GM19395 (cell line): ENCODE results near the gene POU6F2.
A peak's percentile ranks its signal among the peaks of the same experiment; 100 is the strongest.

Experiments used
- ATAC-seq: cut with Tn5 transposase; IDR thresholded peaks from one replicate; pipeline ENCODE4 v1.9.1; 2021; ENCODE audit warnings: mild to moderate bottlenecking, moderate library complexity; ENCODE audit not compliant: unreplicated experiment

Gene POU6F2

DNA sequence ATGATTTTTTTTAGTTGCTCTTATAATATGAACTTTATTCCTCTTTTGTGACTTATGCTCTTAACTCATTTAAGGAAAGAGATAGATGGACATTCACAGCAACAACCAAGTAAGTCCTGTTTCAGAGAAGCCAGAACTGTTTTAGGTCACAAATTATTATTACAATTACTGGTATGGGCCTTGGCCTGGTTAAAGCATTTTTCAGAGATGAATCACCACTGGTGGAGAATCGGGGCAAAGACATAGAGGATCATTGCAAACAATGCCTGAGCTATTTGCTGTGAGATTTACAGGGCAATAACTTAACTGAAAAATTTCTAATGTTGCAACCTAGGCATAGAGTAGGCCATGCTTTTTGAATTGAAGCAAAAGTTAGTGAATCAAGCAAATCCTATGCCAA lies 450.5 kb downstream of the POU6F2 start:
- ATAC-seq = no peak

DNA sequence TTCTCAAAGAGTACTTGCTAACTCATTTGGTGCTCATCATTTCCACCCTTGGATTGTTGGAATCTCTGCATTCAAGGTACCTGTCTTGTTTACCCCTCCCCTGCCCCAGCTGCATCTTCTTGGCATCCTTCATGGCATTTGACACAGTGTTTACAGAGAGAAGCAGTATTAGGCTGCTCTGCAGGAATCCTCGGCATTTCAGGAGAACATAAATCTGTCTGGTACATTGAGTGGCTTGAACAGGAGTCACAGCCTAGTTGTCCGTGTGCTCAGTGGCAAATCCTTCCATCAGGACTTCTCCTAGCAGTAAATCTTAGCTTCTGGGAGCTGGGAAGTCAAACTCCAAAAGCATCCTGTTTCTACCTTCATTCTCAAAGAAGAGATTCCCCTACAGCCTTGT lies 451.7 kb downstream of the POU6F2 start:
- ATAC-seq = no peak

DNA sequence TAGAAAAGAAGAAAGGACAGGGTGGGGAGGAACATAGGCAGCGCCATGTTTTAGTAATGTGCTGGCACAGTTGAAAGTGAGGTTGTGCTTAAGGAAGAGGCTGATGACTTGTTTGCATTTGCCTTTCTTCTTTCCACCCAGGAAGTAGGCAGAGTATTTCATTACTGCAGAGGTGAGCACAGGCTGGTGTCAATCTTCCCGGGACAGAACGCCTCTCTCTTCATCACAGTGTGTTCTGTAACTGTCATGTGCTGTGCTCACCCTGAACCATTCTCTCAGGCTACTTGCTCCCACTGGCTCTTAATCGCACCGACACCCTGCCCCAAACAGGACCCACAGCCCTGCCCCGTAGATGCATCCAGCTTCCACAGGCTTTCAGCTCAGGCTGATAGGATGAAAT lies 452.7 kb downstream of the POU6F2 start:
- ATAC-seq = no peak

DNA sequence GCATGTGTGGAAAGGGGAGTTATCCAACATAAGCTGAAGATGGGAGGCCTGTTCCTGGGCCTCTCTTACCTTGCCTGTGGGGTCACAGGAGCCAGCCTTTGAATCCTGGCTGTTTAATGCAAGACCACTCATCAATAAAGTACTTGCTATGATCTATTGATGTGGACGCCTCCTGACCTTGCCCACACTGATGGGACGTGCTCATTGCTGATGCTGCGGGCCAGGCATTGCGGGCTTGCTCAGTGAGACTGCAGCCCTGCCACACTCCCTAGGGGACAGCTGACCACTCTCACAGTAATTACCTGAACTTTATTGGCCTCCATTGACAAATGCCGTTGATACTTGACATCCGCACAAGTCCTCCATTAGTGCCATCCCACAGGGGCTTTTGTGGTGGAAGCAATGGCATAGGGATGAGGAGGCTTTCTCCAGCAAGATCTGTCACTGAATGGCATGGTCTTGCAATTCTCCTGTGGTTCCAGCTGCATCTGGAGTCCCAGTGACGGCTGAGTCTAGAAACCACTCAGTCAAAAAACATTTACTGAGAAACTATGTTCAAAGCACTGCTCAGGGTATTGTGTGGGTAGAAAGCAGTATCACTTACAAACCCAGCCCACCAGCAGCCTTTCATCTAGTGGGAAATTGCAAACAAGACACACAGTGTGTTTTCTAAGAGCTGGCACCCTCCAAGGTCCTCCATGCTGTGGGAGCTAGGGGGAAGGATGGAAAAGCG lies 453.4 kb downstream of the POU6F2 start:
- no peak for ATAC-seq

DNA sequence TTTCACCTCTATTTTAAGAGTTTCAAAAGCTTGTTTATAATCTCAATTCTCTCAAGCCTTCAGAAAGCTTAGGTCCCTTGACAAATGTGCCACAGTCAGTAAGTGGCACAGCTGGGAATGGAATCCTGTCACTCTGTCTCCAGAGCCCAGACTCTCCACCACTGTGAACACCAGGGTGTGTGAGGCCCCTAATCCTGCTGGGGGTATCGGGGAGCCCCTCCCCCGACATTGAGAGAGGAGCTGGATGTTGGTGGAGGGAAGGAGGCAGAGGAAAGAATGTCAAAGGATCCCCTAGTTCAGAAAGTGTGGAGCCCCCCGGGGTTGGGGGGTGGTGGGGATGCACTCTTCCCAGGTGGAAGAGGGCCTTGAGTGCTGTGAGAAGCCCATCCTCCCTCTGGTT lies 454.7 kb downstream of the POU6F2 start:
- no peak for ATAC-seq

DNA sequence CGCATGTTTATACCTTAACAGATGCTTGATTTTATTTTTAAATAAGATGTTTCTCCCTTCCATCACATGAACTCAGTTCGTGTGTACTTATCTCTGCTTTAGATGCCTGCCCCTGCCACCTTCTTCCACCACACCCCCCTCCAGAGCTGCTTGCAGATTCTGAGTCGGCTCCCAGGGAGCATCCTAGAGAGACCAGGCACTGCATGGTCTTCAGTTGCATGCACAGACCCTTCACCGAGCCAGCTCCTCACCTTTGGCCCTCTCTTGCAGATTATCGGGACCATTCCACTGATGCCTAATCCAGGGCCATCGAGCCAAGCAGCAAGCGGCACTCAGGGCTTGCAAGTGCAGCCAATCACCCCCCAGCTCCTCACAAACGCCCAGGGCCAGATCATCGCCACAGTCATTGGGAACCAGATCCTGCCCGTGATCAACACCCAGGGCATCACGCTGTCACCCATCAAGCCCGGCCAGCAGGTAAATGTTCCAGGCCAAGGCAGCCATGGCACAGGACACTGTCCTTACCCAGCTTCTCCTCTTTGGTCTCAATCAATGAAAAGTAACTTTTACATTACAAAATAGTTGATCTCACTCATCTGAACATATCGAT lies 455.2 kb downstream of the POU6F2 start:
- no peak for ATAC-seq

DNA sequence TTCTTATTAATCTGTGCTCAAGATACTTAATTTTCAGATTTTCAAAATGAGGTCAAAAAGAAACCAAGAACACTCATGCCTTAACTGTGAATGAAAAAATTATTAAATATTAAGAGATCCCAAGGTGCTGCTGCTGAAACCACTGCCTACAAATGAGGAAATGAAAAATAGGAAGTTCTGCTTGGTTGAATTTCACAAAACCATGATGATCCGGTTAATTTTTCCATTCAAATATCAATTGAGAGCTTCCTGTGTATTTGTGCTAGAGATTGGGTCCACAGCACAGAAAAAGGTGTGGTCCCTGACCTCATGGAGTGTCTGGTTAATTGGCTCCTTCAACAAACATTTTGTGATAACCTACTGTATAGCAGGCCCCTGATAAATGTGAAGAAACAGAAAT lies 455.8 kb downstream of the POU6F2 start:
- ATAC-seq = no peak

DNA sequence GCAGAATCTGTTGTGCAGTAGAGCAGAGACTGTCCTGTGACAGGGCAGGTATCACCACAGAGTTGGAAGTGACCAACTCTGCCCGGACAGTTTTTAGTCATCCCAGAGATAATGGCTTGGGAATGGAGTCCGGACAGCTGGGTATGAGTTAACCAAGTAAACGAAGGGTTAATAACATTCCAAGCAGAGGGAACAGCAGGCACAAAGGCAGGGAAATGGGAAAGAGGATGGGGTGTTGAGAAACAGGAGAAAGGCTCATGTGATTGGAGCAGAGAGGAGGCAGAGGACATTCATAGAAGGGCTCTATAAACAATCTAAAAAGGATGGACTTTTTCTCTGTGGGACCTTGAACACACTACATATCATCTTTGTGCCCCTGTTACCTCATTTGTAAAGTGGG lies 456.3 kb downstream of the POU6F2 start:
- ATAC-seq = no peak

DNA sequence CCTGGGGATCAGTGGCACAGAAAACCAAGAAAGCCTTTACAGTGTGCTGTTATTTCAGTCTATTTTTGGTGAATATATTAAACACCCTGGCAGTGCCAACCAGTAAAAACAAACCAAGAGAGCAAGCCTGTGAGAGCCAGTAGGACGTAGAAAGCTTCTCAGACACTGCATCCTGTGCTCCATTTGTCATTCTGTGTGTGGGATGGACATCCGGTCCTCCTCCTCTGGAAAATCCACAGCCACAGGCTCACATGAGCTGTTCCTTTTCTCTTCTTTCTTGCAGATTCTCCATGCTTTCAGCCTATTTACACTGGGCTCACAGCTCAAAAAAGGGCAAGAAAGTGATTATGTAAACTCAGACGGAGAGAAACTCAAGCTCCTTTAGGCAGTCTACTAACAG lies 468.8 kb downstream of the POU6F2 start:
- no peak for ATAC-seq

DNA sequence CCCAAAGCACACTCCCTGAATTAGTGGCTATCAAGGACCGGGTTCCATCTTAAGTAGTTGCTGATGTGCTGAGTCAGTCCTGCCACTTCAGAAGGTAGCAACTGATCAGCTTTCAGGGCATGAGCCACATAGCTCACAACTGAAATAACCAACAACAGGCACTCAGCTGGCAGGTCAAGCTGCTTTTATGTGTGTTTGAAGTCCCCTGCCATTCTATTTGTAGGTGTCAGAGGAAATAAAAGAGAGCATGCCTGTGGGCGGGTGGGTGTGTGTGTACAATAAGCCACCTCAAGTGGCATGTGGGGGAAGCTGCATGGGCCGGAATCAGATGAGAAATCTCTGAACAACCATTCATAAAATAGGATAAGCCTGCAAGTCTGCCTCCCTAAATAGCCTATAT lies 474.2 kb downstream of the POU6F2 start:
- no peak for ATAC-seq

DNA sequence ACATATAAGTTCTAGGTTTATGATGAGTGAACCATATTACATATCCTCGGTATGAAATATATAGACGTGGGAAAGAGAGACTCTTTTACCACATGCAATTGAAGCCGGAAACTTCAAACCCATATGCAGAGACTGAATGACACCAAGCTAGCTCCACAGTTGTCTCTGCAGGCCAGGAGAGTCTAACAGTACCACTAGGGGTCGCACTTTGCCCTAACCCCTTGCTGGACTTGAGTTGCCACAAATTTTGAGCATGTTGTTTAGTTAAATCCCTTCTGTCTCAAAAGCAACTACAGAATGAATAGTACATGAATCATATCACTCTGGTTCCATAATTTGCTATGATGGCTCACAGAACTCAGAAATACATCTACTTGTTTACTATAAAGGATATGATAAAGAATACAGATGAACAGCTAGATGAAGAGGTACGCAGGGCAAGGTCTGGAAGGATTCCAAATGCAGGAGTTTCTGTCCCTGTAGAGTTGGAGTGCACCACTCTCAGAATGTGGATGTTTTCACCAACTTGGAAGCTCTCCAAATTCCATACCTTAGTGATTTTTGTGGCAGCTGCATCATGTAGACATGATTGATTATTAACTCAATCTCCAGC lies 476.1 kb downstream of the POU6F2 start:
- ATAC-seq = peak; percentile 88

DNA sequence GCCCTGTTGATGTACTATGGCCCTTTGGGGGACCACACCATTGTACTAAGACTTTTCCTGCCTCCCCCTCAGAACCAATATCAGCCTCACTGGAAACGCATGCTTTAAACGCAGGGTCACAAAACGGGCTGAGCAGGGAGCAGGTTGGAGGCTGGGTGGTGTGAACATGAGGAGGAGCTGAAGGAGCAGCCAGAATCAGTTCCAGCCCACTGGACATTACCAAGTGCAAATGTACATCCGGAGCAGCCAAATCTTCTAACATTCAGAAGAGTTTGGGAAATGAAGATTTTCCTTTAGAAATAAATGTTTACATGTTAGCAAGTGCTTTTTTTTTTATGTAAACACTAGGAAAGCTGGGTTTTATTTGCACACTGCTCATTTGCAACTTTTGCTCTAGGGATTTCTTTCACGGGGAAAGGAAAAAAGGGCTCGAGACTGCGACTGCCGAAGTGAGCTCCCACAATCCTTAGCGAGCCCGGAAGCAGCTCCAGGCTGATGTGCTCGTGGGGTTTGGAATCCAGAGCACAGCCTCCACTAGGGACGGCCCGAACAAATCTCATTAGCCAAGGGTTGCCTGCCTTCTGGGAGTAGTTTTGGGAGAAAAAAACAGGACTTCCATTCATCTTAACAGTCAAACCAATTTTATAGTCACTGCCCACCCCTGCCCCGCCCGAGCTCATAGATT lies 480.5 kb downstream of the POU6F2 start:
- ATAC-seq = no peak

DNA sequence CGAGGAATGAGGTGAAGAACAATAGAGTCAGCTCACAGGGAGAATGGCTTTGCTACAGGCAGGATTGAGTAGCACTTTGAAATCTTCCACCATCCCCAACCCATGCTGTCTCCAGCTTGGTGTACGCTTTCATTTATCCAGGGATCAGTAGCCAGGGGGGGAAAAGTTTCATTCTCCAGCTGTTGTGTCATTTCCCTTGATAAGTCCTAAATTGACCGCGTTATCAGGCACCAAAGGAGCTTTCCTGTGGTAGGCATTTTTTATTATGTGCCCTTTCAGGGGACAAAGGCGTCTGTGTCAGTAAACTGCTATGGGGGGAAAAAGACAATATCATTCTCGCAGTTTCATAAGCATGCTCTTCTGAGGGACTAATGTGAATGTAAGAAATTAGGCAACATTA lies 481.9 kb downstream of the POU6F2 start:
- no peak for ATAC-seq

DNA sequence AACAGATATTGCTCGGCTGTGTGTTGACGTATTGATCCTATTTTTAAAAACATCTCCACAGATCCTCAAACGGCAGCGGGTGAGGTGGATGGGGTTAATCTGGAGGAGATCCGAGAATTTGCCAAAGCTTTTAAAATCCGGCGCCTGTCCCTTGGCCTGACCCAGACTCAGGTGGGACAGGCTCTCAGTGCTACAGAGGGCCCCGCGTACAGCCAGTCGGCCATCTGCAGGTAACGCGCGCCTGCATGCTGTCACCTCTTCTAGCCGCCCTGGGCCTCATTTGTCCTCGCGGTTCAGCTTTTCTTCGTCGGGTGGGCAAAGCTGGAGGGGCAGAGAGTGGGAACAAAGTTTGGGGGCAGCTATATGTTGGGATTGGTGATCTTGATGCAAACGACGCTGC lies 482.8 kb downstream of the POU6F2 start:
- ATAC-seq = no peak

DNA sequence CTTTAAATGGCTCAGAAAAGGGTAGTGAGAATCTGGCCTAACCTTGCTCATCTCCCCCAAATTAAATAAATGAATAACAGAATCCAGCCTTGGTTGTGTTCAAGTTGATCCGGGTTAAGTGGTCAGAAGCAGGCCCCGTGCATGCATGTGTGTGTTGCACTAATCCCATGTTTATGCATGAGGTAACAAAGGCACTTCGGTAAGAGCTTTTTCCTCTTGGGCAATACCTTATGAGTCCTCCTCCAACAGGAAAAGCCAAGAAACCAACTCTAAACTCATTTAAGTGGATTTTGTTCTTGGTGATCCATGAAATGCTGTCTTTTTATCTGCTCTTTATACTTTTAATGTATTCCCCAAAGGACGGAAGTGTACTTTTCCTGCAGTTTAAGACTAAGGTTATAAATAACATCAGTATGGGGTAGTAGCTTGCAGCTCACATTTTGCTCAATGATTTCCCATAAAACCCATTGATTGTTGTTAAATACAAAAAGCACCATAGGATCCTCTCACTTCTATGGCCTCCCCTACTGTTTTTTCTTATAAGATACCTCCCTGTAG lies 483.6 kb downstream of the POU6F2 start:
- no peak for ATAC-seq

DNA sequence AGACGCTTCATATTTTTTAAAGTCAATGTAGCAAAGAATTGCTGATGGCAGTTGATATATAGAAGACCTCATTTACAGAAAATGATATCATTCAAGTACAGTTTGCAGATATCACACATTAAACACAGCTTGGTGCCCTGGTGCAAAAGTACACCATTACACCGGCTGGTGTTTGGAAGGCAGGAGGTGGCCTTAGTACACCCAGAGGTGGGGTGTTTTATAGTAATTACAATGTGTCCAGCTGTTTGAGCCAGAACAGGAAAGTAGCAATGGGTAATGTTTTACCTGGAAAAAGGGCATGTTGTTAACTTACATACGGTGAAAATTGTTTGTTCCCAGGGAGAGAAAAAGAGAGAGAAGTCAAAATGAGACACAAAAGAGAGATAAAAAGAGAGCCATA lies 485.5 kb downstream of the POU6F2 start:
- ATAC-seq = no peak

DNA sequence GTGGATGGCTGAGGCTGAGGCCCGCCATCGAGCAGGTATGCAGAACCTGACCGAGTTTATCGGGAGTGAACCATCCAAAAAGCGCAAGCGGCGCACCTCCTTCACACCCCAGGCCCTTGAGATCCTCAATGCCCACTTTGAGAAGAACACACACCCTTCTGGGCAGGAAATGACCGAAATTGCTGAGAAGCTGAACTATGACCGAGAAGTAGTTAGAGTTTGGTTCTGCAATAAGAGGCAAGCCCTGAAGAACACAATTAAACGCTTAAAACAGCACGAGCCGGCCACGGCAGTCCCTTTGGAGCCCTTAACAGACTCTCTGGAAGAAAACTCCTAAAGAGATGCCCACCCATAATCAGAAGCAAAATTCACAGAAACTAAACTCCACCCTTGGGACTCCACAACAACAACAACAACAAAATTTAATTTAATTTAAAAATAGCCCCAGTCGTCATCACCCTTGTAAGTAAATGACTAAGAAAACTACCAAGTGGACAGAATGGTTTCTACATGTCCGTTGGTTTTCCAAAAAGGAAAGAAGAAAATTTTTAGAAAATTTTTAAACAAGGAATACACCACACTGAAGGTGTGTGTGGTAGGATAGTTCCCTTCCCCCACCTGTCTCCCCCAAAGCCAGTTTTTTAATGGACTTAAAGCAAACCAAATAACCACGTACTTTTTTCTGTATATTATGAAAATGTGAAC lies 486.8 kb downstream of the POU6F2 start:
- peak; percentile 28 for ATAC-seq

DNA sequence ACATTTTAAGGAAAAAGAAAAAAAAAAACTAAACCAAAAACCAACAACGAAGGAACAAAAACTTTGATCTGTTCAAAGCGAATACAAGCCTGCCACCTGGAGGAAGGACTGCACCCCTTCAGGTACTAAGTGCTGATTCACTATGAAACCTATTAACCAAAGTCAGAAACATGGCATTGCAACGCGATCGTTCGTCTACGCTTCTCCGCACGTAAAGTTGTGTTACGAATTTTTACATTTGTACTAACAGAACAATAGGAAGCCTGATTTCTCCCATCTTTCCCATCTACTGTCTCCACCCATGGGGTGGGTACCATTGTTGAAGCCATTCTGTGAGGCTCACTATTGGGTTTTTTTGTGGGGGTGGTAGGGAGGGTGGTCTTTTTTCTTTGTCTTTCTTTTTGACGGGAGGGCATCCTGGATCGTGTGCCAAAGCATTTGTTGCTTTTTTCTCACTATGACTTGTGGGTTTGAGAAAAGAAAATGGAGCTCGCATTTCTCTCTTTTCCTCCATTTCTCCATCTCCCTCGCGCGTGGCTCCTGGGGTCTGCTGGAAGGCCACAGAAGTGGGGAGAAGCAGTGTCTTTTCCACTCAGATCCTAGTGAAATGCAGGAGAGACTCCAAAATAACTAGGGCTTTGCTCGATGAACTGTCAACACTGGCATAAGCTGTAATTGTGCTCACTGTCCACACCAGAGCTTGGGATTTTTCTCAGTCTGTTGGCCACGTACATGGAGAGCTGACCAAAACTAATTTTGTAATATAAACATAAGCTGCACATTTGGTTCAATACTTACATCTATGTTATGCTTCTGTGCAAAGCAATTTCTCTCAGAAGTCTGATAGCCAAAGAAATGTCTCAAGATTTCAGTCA lies 487.6 kb downstream of the POU6F2 start:
- ATAC-seq = peak; percentile 95

DNA sequence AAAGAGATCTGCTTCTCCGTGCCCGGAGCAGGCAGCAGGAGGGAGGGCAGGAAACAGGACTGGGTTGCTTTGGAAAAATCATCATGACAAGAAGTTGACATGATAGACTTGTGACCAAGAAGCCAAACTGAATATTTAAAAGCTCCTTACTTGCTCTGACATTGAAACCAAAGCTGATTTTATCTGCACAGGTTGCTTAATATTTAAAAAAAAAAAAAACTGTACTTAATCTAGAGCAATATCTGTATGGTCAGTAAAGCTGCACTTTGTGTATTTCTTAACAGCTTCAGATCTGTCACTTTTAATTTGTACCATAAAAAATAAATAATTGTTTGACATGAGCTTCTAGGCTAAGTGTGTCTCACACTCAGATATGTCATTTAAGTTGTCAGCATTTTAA lies 490.6 kb downstream of the POU6F2 start:
- no peak for ATAC-seq

DNA sequence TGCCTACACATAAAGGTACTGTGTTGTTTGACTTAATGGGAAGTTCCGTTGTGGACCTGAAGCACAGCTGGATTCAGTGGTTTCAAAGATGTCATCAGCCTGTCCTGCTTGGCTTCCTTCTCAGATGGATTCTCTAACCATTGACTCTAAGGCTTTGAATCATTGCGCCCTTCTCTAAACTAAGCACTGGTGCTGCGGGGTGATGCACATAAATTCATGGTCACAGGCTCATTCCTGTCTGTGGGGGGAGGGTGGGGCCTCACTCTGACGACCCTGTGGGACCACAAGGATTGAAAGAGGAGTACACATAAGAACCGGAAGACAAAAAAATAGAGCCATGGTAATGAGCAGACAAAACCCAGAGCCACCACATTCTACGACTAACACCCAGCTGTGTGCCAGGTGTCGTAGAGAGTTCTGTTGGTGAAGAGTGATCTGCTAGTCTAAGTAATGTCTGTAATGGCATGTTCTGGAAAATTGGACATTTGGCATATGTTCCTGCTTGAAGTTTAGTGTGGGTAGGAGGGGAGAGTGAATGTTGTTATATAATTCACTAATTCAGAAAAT lies 491.2 kb downstream of the POU6F2 start:
- ATAC-seq = no peak
